Measurements from ENCODE around the gene HDAC11. TPM values are rescaled to one million over a fixed set of nuclear protein-coding genes. Genes with fewer than 3 reads are reported as not detected.

Gene HDAC11
- total RNA-seq, 1 experiment from 2014 or later: 1.0 TPM

DNA sequence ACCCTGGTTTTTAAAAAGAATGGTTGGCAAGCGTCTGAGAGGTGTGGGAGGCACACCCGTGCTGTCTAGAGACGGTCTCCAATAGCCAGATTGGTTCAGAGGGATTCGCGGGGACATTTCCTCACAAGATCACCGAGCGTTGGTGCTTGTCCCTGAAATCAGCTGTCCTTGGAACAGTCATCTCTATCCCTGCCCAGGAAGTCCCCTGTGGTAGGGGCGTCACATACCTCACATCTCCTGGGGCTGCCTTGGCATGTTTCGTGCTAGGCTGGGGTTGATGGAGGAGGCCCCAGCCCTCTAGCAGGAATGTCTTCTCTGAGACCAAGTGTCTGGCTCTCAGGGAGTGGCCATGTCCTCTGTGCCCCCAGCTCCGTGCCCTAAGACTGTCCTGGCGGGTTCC is 75.6 kb downstream of the HDAC11 start:
- Histone ChIP-seq H3K9me3 (ENCODE audit: low read depth, low read length, poor library complexity, severe bottlenecking) (no peaks in the 10 kb centered on the region), H3K4me1 (ENCODE audit: insufficient read depth, low read length, poor library complexity, severe bottlenecking) (no peaks in the 10 kb centered on the region), H3K27me3 (replicated peaks; ENCODE audit: insufficient read depth, low read depth, low read length, poor library complexity) (no peaks in the 10 kb centered on the region), H3K27ac (ENCODE audit: low read depth, low read length, poor library complexity, severe bottlenecking) (no peak overlapping the region), H3K4me3 (ENCODE audit: low read depth, low read length, poor library complexity, severe bottlenecking) (no peak overlapping the region), H3K36me3 (ENCODE audit: insufficient read depth, low read length, poor library complexity, severe bottlenecking) (no peaks in the 10 kb centered on the region)
- no peak for DNase-seq (ENCODE audit: low spot score)
- TF ChIP-seq EZH2 (IDR thresholded peaks at IDR 0.05; ENCODE audit: borderline replicate concordance, low read depth, low read length, poor library complexity, severe bottlenecking): no peak
- TF ChIP-seq, protein P1, sequence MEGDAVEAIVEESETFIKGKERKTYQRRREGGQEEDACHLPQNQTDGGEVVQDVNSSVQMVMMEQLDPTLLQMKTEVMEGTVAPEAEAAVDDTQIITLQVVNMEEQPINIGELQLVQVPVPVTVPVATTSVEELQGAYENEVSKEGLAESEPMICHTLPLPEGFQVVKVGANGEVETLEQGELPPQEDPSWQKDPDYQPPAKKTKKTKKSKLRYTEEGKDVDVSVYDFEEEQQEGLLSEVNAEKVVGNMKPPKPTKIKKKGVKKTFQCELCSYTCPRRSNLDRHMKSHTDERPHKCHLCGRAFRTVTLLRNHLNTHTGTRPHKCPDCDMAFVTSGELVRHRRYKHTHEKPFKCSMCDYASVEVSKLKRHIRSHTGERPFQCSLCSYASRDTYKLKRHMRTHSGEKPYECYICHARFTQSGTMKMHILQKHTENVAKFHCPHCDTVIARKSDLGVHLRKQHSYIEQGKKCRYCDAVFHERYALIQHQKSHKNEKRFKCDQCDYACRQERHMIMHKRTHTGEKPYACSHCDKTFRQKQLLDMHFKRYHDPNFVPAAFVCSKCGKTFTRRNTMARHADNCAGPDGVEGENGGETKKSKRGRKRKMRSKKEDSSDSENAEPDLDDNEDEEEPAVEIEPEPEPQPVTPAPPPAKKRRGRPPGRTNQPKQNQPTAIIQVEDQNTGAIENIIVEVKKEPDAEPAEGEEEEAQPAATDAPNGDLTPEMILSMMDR (conservative IDR thresholded peaks at IDR 0.05; ENCODE audit: low read depth, low read length): no peak
- intact Hi-C loops (cut with micrococcal nuclease; ENCODE audit: unreplicated experiment): no loop called here
- ChIA-PET POLR2A (ENCODE audit: low non-redundant PET) (no interaction called here), CTCF (no interaction called here)
- BruUV-seq (replicated peaks): no TSS peak

Other genes starting within 250 kb of the HDAC11 start
- 11.4 and 16.3 TPM in 2 replicates for gene NUP210, start 60.0 kb upstream of the HDAC11 start, total RNA-seq (2021)
- gene FBLN2, start 68.8 kb downstream of the HDAC11 start, total RNA-seq (2021): 0.71 and 1.3 TPM in 2 replicates